Astrocyte of the spinal cord (primary cell): Measurements from ENCODE around the gene EHMT1.

Experiments
- DNase-seq: peaks from one replicate; pipeline ENCODE4 v3.0.0; 2011; ENCODE audit warnings: low read depth, low spot score
- H3K4me3 ChIP-seq: 2 replicates; pipeline ENCODE4 v1.5.1; 2011; ENCODE audit warnings: low read depth, mild to moderate bottlenecking, low read length, moderate library complexity
- in situ Hi-C: cut with HindIII; loops from 2 replicates; pipeline ENCODE4 v1.10.0; 2017; ENCODE audit warnings: low sequenced_read_pairs
- TF ChIP-seq, protein P1 (sequence below): IDR thresholded peaks from 2 replicates; pipeline ENCODE4 v1.5.1; 2012; ENCODE audit warnings: low read depth, mild to moderate bottlenecking, low read length, inconsistent platforms

The EHMT1 gene

DNA sequence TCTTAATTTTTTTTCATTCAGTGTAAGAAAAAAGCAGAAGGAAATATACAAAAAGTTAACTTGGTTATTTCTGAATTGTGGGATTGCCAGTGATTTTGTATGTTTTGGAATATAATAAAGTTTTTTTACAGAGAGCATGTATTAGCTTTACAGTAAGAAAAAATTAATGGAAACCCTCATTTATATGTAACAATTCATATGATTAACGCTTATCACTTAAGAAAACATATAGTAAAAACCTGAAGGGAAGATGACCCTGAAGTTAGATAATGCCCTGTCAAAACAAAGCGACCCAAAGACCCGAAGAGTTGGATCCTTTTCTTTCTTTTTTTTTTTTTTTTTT is 52.4 kb downstream of the EHMT1 start:
- H3K4me3 ChIP-seq = no peak overlapping the region
- TF ChIP-seq, protein P1, sequence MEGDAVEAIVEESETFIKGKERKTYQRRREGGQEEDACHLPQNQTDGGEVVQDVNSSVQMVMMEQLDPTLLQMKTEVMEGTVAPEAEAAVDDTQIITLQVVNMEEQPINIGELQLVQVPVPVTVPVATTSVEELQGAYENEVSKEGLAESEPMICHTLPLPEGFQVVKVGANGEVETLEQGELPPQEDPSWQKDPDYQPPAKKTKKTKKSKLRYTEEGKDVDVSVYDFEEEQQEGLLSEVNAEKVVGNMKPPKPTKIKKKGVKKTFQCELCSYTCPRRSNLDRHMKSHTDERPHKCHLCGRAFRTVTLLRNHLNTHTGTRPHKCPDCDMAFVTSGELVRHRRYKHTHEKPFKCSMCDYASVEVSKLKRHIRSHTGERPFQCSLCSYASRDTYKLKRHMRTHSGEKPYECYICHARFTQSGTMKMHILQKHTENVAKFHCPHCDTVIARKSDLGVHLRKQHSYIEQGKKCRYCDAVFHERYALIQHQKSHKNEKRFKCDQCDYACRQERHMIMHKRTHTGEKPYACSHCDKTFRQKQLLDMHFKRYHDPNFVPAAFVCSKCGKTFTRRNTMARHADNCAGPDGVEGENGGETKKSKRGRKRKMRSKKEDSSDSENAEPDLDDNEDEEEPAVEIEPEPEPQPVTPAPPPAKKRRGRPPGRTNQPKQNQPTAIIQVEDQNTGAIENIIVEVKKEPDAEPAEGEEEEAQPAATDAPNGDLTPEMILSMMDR = no peak
- DNase-seq = no peak
- in situ Hi-C loops = no loop called here

- in situ Hi-C loops = no loop called here
- no peak for DNase-seq
- TF ChIP-seq, protein P1 = no peak
- no peak overlapping the region for H3K4me3 ChIP-seq
Measured at GRCh38 chr9:137671721-137672120, 52.9 kb downstream of the EHMT1 start.

- DNase-seq = peak; percentile 79
- no peak overlapping the region for H3K4me3 ChIP-seq
- TF ChIP-seq, protein P1 = peak; percentile 85
- in situ Hi-C loops = no loop called here
Measured at GRCh38 chr9:137672907-137673791, 54.3 kb downstream of the EHMT1 start.

DNA sequence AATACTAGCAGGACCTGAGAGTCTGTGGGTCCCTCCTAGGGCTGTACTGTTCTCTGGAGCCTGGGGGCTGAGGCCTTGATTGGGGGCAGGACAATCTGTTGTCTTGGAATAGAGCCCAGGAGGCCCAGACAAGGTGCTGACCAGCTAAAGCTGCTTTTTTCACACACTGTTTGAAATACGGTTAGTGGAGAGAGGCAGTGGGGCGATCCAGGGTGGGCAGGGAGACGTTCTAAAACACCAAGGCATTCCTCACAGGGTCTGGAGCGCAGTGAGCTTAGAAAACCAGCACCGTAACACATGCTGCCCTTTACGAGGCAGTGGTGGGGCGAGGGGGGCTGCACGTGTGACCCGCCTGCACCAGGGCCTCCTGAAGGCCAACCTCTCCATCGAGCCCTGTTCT is 55.1 kb downstream of the EHMT1 start:
- DNase-seq = no peak
- H3K4me3 ChIP-seq = no peak overlapping the region
- in situ Hi-C loops = no loop called here
- TF ChIP-seq, protein P1 = no peak

DNA sequence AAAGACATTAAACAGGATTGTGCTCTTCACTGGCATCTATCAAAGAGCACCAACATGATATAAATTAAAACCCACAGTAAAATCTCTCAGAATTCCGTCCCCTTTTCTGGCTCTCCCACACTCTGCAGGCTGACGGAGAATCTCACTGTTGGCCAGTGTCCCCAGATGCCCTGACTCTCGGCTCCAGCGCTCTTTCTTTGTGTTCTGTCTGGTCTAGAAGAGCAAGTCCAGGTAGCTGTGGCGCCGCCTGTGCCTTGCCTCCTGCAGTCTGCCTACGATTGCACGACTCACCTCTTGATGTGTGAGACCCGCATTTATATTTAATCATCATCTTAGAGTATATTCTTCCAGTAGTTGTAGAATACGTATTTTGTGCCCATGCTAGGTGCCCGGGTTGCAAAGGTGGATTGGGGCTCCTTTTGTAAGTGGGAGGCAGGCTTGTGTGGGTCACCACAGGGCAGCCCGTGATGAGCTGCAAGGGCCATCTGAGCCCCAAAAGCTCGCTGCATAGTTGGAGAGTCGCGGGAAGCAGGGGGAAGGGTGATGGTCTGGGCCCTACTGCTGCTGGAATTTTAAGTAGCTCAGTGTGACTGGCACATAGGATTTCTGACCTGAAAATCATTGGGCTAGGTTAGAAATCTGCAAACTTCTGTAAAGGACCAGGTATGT is 55.6 kb downstream of the EHMT1 start:
- DNase-seq = no peak
- in situ Hi-C loops = no loop called here
- TF ChIP-seq, protein P1 = no peak
- no peak overlapping the region for H3K4me3 ChIP-seq

DNA sequence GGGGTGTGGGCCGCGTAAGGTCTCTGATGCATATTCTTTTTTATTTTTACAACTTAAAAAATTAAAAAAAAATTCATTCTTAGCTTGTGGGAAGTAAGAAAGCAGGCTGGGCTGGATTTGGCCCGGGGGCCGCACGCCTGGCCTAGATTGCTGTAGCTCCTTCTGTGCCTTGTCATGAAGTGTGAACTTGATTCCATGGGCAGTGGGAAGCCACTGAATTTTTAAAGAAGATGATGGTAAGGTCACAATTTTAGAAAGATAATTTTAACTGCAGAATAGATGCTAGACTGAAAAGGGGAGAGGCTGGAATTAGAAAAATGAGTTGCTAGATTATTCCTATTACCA is 56.1 kb downstream of the EHMT1 start:
- H3K4me3 ChIP-seq = no peak overlapping the region
- in situ Hi-C loops = no loop called here
- DNase-seq = no peak
- TF ChIP-seq, protein P1 = no peak
